K562 (cell line): ENCODE results near the gene CBX4. TPM values are rescaled to one million over a fixed set of nuclear protein-coding genes. Genes with fewer than 3 reads are reported as not detected.

Source experiments
- ATAC-seq: fragments of 200-7000 bp; cut with Tn5 transposase; 3 replicates; pipeline ENCODE4 v1.9.1; 2020; ENCODE audit warnings: moderate library complexity
- BruUV-seq: library from RNA; stranded (reverse); fragments of 400-500 nt; replicated peaks from 2 replicates; lab custom pipeline; 2021; lab: Mats Ljungman, UMichigan
- CTCF ChIA-PET: fragments of 300-600 bp; formaldehyde crosslinking; extraction: SDS; loops from one replicate; lab custom pipeline; 2021; ENCODE audit warnings: low intra/inter-chr PET ratio; lab: Yijun Ruan, JAX
- POLR2A ChIA-PET: fragments of 300-600, 350-650 bp; sonication (Branson Sonifier 250); formaldehyde crosslinking; extraction: SDS; loops from one replicate; lab custom pipeline; 2021; ENCODE audit warnings: antibody characterized with exemption, inconsistent platforms; lab: Yijun Ruan, JAX
- DNase-seq, 4 experiments: peaks; one replicate each; pipeline versions ENCODE4 v3.0.0 to v3.0.0-alpha.2; 2011 to 2018; ENCODE audit warnings: low spot score in 3 of 4, mixed read lengths in 3 of 4; ENCODE audit errors: extremely low read depth in 1 of 4
- FAIRE-seq: peaks from 2 replicates; lab custom pipeline; 2011; peaks lifted over from hg19 to GRCh38; lab: Jason Lieb, UNC
- H2AFZ ChIP-seq: 2 replicates; pipeline ENCODE4 v1.6.0; 2011; ENCODE audit warnings: low read depth, low read length, control low read depth, inconsistent platforms
- H3K27ac ChIP-seq: fragments of 200-600 bp; 3 replicates; pipeline ENCODE4 v1.8.0; 2011; ENCODE audit warnings: low read depth, mild to moderate bottlenecking, control low read depth, inconsistent platforms, low read length, moderate library complexity, mixed read lengths; ENCODE audit errors: extremely low read depth
- H3K27me3 ChIP-seq, 2 experiments: fragments of 300-600 bp in 1 of 2; 2 replicates in 1 of 2; 3 replicates in 1 of 2; pipeline versions ENCODE4 v1.6.0 to v1.8.0; 2011; ENCODE audit warnings: inconsistent platforms in 2 of 2, low read length in 2 of 2, mild to moderate bottlenecking in 1 of 2, mixed read lengths in 1 of 2, moderate library complexity in 1 of 2; ENCODE audit not compliant: control insufficient read depth in 2 of 2, insufficient read depth in 2 of 2
- H3K36me3 ChIP-seq: fragments of 300-600 bp; 3 replicates; pipeline ENCODE4 v1.8.0; 2011; ENCODE audit warnings: mild to moderate bottlenecking, low read length, inconsistent platforms; ENCODE audit not compliant: control insufficient read depth, insufficient read depth
- H3K4me1 ChIP-seq, 2 experiments: fragments of 200-600 bp in 1 of 2; replicated peaks in 1 of 2; 2 replicates in 1 of 2; 3 replicates in 1 of 2; pipeline versions ENCODE4 v1.5.1 to v1.8.0; 2011; ENCODE audit warnings: inconsistent platforms in 2 of 2, low read length in 2 of 2, mild to moderate bottlenecking in 1 of 2, mixed read lengths in 1 of 2, moderate library complexity in 1 of 2; ENCODE audit not compliant: control insufficient read depth in 2 of 2, insufficient read depth in 2 of 2
- H3K4me2 ChIP-seq: 2 replicates; pipeline ENCODE4 v1.6.1; 2011; ENCODE audit warnings: low read length, control low read depth, inconsistent platforms, mixed read lengths; ENCODE audit not compliant: insufficient read depth
- H3K4me3 ChIP-seq: fragments of 200-600 bp; sonication (generic), shearing (Covaris generic); 2 replicates; pipeline ENCODE4 v1.5.1; 2016; ENCODE audit warnings: control low read depth, inconsistent platforms
- H3K79me2 ChIP-seq: fragments of 200-600 bp; 3 replicates; pipeline ENCODE4 v1.8.0; 2011; ENCODE audit warnings: low read length, inconsistent platforms; ENCODE audit not compliant: control insufficient read depth, insufficient read depth
- H3K9ac ChIP-seq, 2 experiments: 2 replicates each; pipeline versions ENCODE4 v1.6.0 to v1.6.1; 2011; ENCODE audit warnings: low read depth in 2 of 2, low read length in 2 of 2, control low read depth in 1 of 2, inconsistent platforms in 1 of 2, mild to moderate bottlenecking in 1 of 2, mixed read lengths in 1 of 2; ENCODE audit not compliant: insufficient read depth in 1 of 2
- H3K9me1 ChIP-seq: one replicate; pipeline ENCODE4 v1.6.0; 2011; ENCODE audit warnings: inconsistent platforms, mild to moderate bottlenecking, low read length, moderate library complexity; ENCODE audit not compliant: control insufficient read depth, insufficient read depth
- H3K9me3 ChIP-seq: replicated peaks from 2 replicates; pipeline ENCODE4 v1.5.1; 2011; ENCODE audit warnings: low read depth, low read length, inconsistent platforms; ENCODE audit not compliant: control insufficient read depth, insufficient read depth
- H4K20me1 ChIP-seq: replicated peaks from 2 replicates; pipeline ENCODE4 v1.6.1; 2011; ENCODE audit warnings: low read length, inconsistent platforms, mixed read lengths; ENCODE audit not compliant: control insufficient read depth, insufficient read depth
- CCNT2 ChIP-seq: IDR thresholded peaks from 2 replicates; pipeline ENCODE4 v1.6.1; 2011; ENCODE audit warnings: borderline replicate concordance, low read depth, mild to moderate bottlenecking, moderate library complexity, mixed read lengths, low read length; ENCODE audit not compliant: insufficient read length; ENCODE audit errors: extremely low read depth
- CXXC5 ChIP-seq: fragments of 250-450 bp; sonication (Bioruptor Pico); IDR thresholded peaks from 2 replicates; pipeline ENCODE4 v1.8.0; 2022; ENCODE audit warnings: inconsistent platforms, mild to moderate bottlenecking, moderate library complexity
- EWSR1 ChIP-seq: fragments of 450-650 bp; IDR thresholded peaks from 2 replicates; pipeline ENCODE4 v1.6.1; 2018; ENCODE audit warnings: borderline replicate concordance, mild to moderate bottlenecking, low read depth, moderate library complexity; ENCODE audit not compliant: partially characterized antibody
- HDAC6 ChIP-seq: IDR thresholded peaks from 2 replicates; pipeline ENCODE4 v1.6.1; 2012; ENCODE audit warnings: low read depth, mild to moderate bottlenecking, control low read depth, inconsistent platforms, low read length, moderate library complexity
- HNRNPL ChIP-seq: fragments of 200-400 bp; formaldehyde crosslinking; IDR thresholded peaks from 2 replicates; pipeline ENCODE4 v1.6.1; 2017; ENCODE audit warnings: low read depth, mild to moderate bottlenecking, low read length
- KDM5B ChIP-seq: fragments of 200-600 bp; sonication (generic); IDR thresholded peaks from 2 replicates; pipeline ENCODE4 v1.6.1; 2012; ENCODE audit warnings: low read depth, mild to moderate bottlenecking, moderate library complexity, low read length, control low read depth, inconsistent platforms; ENCODE audit not compliant: insufficient replicate concordance
- LCOR ChIP-seq: sonication (generic); formaldehyde crosslinking; IDR thresholded peaks from 2 replicates; pipeline ENCODE4 v1.8.0; 2022; ENCODE audit warnings: mild to moderate bottlenecking, missing genetic modification reagents
- MAFF ChIP-seq: IDR thresholded peaks from 2 replicates; pipeline ENCODE4 v1.6.1; 2012; ENCODE audit warnings: low read length, improper control_type of control experiment
- NR2C1 ChIP-seq, 2 experiments: fragments of 450-650 bp; IDR thresholded peaks; 2 replicates each; pipeline ENCODE4 v1.6.1; 2017; ENCODE audit warnings: mild to moderate bottlenecking in 2 of 2, antibody characterized with exemption in 1 of 2, inconsistent platforms in 1 of 2, missing compliant biosample characterization in 1 of 2, missing genetic modification characterization in 1 of 2
- SAFB ChIP-seq: fragments of 200-400 bp; formaldehyde crosslinking; IDR thresholded peaks from 2 replicates; pipeline ENCODE4 v1.6.1; 2017; ENCODE audit warnings: low read depth, low read length, borderline replicate concordance
- SMARCE1 ChIP-seq: fragments of 450-650 bp; IDR thresholded peaks from 2 replicates; pipeline ENCODE4 v1.7.1; 2016; ENCODE audit warnings: mild to moderate bottlenecking
- SRF ChIP-seq, 2 experiments: fragments of 250-450, 450-650 bp in 1 of 2; sonication (Bioruptor Pico) in 1 of 2; sonication (generic) in 1 of 2; formaldehyde crosslinking; IDR thresholded peaks; 2 replicates each; pipeline versions ENCODE4 v1.5.0 to v1.5.1; 2020 to 2022; ENCODE audit warnings: mild to moderate bottlenecking in 1 of 2, missing genetic modification reagents in 1 of 2
- TCF7L2 ChIP-seq: fragments of 150-350 bp; IDR thresholded peaks from 2 replicates; pipeline ENCODE4 v1.6.1; 2016; ENCODE audit warnings: low read depth, mild to moderate bottlenecking, low read length, moderate library complexity
- TEAD1 ChIP-seq, 2 experiments: fragments of 450-650 bp in 1 of 2; sonication (generic) in 1 of 2; formaldehyde crosslinking; IDR thresholded peaks; 2 replicates each; pipeline versions ENCODE4 v1.4.0 to v1.8.0; 2020 to 2022; ENCODE audit warnings: mild to moderate bottlenecking in 2 of 2, missing genetic modification reagents in 1 of 2
- ZNF239 ChIP-seq: fragments of 250-450 bp; sonication (Bioruptor Pico); IDR thresholded peaks from 2 replicates; pipeline ENCODE4 v1.4.0; 2020; ENCODE audit warnings: mild to moderate bottlenecking
- ZNF436 ChIP-seq: fragments of 250-450, 450-650 bp; sonication (Bioruptor Pico); formaldehyde crosslinking; IDR thresholded peaks from 2 replicates; pipeline ENCODE4 v1.7.0; 2020; ENCODE audit warnings: mild to moderate bottlenecking
- WGBS: fragments of 100-300 bp; shearing (Covaris generic); methylation state at CpG from one replicate; pipeline ENCODE4 v1.1.6; 2016; ENCODE audit warnings: low coverage, mixed read lengths; ENCODE audit not compliant: insufficient coverage; ENCODE audit errors: missing lambda C conversion rate; 5-methylcytosine and 5-hydroxymethylcytosine counted together
- in situ Hi-C: fragments of 300-500 bp; cut with MboI; formaldehyde crosslinking; loops from 4 replicates; pipeline ENCODE4 v1.15.0; 2018; ENCODE audit warnings: inconsistent platforms, mixed read lengths
- intact Hi-C: fragments of 100-400 bp; cut with micrococcal nuclease; formaldehyde crosslinking; loops from 2 replicates; pipeline ENCODE4 v1.14.2; 2022
- polyA plus RNA-seq, 8 experiments: library from polyadenylated mRNA; depleted of rRNA in 4 of 8; stranded (reverse) in 5 of 8; unstranded in 3 of 8; fragments of >200 nt; fragmentation: Nextera tagmentation in 2 of 8; fragmentation: Illumina TruSeq in 1 of 8; extraction: Ambion mirVana in 2 of 8; extraction: Trizol in 1 of 8; gene quantifications; 2 replicates each; pipeline versions ENCODE4 v1.2.1 to v1.2.3, GENCODE V29; 2011 to 2014; ENCODE audit warnings: inconsistent platforms in 1 of 8, missing spikeins in 1 of 8
- total RNA-seq, 7 experiments: library from RNA; depleted of rRNA in 6 of 7; stranded (reverse); fragments of >200 nt in 6 of 7; fragmentation: Illumina TruSeq in 2 of 7; extraction: Trizol in 2 of 7; gene quantifications; 2 replicates each; pipeline versions ENCODE4 v1.2.1 to v1.2.3, GENCODE V29; 2011 to 2021; ENCODE audit warnings: low replicate concordance in 1 of 7
- TF ChIP-seq, protein P1 (sequence below): fragments of 250-450 bp; sonication (Bioruptor Pico); IDR thresholded peaks from 2 replicates; pipeline ENCODE4 v1.9.0; 2021; ENCODE audit warnings: mild to moderate bottlenecking, inconsistent platforms
- TF ChIP-seq, protein P2 (sequence below): fragments of 450-650 bp; IDR thresholded peaks from 2 replicates; pipeline ENCODE4 v1.6.1; 2016

Gene CBX4
- total and polyA plus RNA-seq, 9 of the 15 experiments (the other 6 are each of a cell fraction or from before 2014, with no cell fraction given), result 0.98 to 50.5 (median 10.0) TPM

DNA sequence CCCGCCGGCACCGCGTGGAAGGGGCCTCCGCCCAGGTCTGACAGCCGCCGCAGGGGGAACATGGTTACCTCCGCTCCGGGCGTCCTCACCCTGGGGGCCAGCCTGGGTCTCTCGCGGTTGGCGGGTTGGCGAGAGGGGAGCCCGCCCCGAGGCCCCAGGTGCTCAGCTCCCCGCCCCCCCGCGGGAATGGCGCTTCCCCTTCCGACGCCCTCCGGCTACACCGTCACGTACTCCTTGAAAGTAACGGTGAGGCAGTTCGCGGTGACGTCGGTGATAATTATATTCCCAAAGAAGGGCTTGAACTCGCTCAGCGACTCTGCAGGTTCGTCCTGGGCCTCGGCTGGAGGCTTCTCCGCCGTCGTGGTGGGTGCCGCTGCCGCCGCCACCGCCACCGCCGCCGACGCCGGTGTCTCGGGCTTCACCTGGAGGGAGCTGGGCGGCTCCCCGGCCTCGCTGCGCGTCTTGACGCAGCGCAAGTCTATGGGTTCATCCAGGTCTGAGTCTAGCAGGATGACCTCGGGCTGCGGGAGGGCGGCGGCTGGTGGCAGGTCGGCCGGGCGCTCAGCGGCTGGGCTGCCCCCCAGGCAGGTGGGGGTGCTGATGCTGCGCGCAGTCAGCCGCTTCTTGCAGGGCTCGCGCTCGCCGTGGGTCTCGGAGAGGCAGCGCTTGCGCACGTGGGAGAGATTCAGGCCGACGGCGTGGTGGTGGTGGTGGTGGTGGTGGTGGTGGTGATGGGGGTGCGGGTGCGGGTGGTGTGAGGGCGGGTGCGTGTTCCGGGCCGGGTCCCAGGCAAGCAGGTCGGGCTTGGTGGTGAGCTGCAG is 5.3 kb downstream of the CBX4 start:
- Histone ChIP-seq H2AFZ (peak overlapping the region; percentile 17; the same call in 1 of the 2 replicates), H3K79me2 (peaks cover 78% of the 10 kb centered on the region), H3K4me3 (peak overlapping the region; percentile 44), H3K9me3 (no peaks in the 10 kb centered on the region), H4K20me1 (peaks cover 21% of the 10 kb centered on the region), H3K27me3 (no peaks in the 10 kb centered on the region), H3K4me2 (peak overlapping the region; percentile 65), H3K4me1 (peaks cover 55 to 87% of the 10 kb centered on the region in 2 experiments), H3K27ac (peak overlapping the region; percentile 99), H3K36me3 (peaks cover 38% of the 10 kb centered on the region; the same call in 1 of the 3 replicates), H3K9ac (peak overlapping the region; percentile 86 to 93), H3K9me1 (peaks cover 4% of the 10 kb centered on the region)
- CTCF ChIA-PET, result interaction anchor here (0.8 to 1.9 kb wide), 2 partner anchors 23 to 44 kb away, joined by 3 to 8 read pairs; no protein-coding TSS in a partner anchor
- intact Hi-C loops (loop anchor here (2.0 to 10.0 kb wide), 2 partner anchors 23 to 89 kb away; no protein-coding TSS in a partner anchor), in situ Hi-C loops (no loop called here)
- FAIRE-seq (no peak), DNase-seq (peak; percentile 43 to 75 (median 48)), ATAC-seq (peak; percentile 1)
- no TSS peak for BruUV-seq
- POLR2A ChIA-PET, result interaction anchor here (1.5 to 17.8 kb wide), 5 partner anchors 8 to 37 kb away, joined by 9 to 386 read pairs (median 10); partner anchors contain the start of gene CBX8
- 21% methylated on average over 50 of the region's 83 CpGs for WGBS
- TF ChIP-seq LCOR (CRISPR knock-in tag), result no peak
- peak; percentile 36 for TF ChIP-seq CCNT2
- 0 out of 2 replicates have a peak, but pooled peaks have one; percentile 49 for TF ChIP-seq SAFB
- TF ChIP-seq TCF7L2, result no peak
- TF ChIP-seq, protein P1, sequence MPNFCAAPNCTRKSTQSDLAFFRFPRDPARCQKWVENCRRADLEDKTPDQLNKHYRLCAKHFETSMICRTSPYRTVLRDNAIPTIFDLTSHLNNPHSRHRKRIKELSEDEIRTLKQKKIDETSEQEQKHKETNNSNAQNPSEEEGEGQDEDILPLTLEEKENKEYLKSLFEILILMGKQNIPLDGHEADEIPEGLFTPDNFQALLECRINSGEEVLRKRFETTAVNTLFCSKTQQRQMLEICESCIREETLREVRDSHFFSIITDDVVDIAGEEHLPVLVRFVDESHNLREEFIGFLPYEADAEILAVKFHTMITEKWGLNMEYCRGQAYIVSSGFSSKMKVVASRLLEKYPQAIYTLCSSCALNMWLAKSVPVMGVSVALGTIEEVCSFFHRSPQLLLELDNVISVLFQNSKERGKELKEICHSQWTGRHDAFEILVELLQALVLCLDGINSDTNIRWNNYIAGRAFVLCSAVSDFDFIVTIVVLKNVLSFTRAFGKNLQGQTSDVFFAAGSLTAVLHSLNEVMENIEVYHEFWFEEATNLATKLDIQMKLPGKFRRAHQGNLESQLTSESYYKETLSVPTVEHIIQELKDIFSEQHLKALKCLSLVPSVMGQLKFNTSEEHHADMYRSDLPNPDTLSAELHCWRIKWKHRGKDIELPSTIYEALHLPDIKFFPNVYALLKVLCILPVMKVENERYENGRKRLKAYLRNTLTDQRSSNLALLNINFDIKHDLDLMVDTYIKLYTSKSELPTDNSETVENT (CRISPR knock-in tag), result no peak
- peak; percentile 45 for TF ChIP-seq KDM5B
- peak; percentile 36; the same call in 1 of the 2 replicates for TF ChIP-seq CXXC5 (CRISPR knock-in tag)
- TF ChIP-seq, protein P2, sequence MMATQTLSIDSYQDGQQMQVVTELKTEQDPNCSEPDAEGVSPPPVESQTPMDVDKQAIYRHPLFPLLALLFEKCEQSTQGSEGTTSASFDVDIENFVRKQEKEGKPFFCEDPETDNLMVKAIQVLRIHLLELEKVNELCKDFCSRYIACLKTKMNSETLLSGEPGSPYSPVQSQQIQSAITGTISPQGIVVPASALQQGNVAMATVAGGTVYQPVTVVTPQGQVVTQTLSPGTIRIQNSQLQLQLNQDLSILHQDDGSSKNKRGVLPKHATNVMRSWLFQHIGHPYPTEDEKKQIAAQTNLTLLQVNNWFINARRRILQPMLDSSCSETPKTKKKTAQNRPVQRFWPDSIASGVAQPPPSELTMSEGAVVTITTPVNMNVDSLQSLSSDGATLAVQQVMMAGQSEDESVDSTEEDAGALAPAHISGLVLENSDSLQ, result no peak
- TF ChIP-seq SMARCE1, result no peak
- no peak for TF ChIP-seq ZNF436
- no peak for TF ChIP-seq NR2C1 (IDR thresholded peaks at IDR 0.05)
- no peak for TF ChIP-seq NR2C1 (tag; IDR thresholded peaks at IDR 0.05)
- TF ChIP-seq TEAD1 (CRISPR knock-in tag; IDR thresholded peaks at IDR 0.05), result no peak
- TF ChIP-seq HNRNPL, result 0 out of 2 replicates have a peak, but pooled peaks have one; percentile 13
- peak; percentile 76; the same call in 1 of the 2 replicates for TF ChIP-seq HDAC6
- TF ChIP-seq MAFF, result no peak
- TF ChIP-seq ZNF239, result no peak
- TF ChIP-seq EWSR1, result no peak
- TF ChIP-seq SRF (CRISPR knock-in tag; IDR thresholded peaks at IDR 0.05), result no peak
